ENCODE data around the gene LETMD1. TPM values are rescaled to one million over a fixed set of nuclear protein-coding genes. Genes with fewer than 3 reads are reported as not detected.

Gene LETMD1
- total and polyA plus RNA-seq, 2 of the 13 experiments (the other 11 are each of a cell fraction or from before 2014, with no cell fraction given), result 43.3 to 87.7 TPM

DNA sequence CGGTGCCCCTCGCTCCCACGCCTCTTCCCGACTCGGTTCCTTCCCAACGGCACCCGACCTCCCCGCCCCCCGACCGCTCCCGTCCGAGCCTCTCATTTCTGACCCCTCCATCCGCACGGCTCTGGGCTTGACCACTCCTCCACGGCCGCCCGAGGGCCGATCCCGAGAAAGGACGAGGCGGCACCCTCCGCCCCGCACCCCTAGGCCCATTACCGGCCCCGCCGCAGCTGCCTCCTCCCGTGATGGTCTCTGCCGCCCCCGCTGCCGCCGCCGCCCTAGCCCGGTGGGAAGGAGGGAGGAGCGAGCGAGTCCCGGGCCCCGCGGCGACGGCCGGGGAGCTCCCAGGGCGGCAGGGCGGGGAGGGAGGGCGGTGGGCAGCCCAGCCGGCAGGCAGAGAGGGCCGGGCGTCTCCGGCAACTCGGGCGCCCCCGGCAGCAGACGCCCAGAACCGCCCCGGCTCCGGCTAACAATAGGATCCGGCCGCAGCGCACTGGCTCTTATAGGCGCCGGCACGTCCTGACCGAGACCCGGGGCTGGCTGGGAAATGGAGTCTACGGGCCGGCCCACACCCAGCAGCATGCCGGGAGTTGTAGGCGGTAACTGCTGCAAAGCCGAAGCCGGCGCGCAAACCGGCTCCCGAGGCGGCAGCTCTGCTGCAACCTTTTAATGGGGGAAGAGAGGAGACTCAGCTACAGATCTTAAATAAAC lies 35.2 kb downstream of the LETMD1 start, which contains the start of gene CSRNP2 (continued):
- no peak for TF ChIP-seq SATB2 (CRISPR knock-in tag; IDR thresholded peaks at IDR 0.05)
- TF ChIP-seq PAF1 (CRISPR knock-in tag; IDR thresholded peaks at IDR 0.05), result no peak
- TF ChIP-seq ZNF710 (CRISPR knock-in tag; IDR thresholded peaks at IDR 0.05; ENCODE audit: borderline replicate concordance), result 0 out of 2 replicates have a peak, but pooled peaks have one; percentile 35
- TF ChIP-seq ZNF558 (CRISPR knock-in tag; IDR thresholded peaks at IDR 0.05; ENCODE audit: borderline replicate concordance), result no peak
- peak; percentile 84; the same call in 1 of the 2 replicates for TF ChIP-seq ARID4A (CRISPR knock-in tag; IDR thresholded peaks at IDR 0.05; ENCODE audit: borderline replicate concordance)
- no peak for TF ChIP-seq HIC2 (CRISPR knock-in tag; IDR thresholded peaks at IDR 0.05; ENCODE audit: low read depth)
- TF ChIP-seq ARNT (IDR thresholded peaks at IDR 0.05), result no peak
- peak; percentile 53; the same call in 1 of the 2 replicates for TF ChIP-seq FOXK1 (CRISPR knock-in tag; IDR thresholded peaks at IDR 0.05; ENCODE audit: borderline replicate concordance, low read depth)
- no peak for TF ChIP-seq ZNF850 (CRISPR knock-in tag; conservative IDR thresholded peaks at IDR 0.05)
- TF ChIP-seq NR2F2 (IDR thresholded peaks at IDR 0.05; ENCODE audit: borderline replicate concordance, low read depth), result no peak
- TF ChIP-seq ZFP41 (CRISPR knock-in tag; IDR thresholded peaks at IDR 0.05; ENCODE audit: borderline replicate concordance), result no peak
- TF ChIP-seq TOE1 (CRISPR knock-in tag; IDR thresholded peaks at IDR 0.05), result no peak
- TF ChIP-seq ONECUT2 (CRISPR knock-in tag; IDR thresholded peaks at IDR 0.05), result no peak
- TF ChIP-seq YEATS2 (CRISPR knock-in tag; IDR thresholded peaks at IDR 0.05; ENCODE audit: borderline replicate concordance), result peak; percentile 28; the same call in 1 of the 2 replicates
- 0 out of 2 replicates have a peak, but pooled peaks have one; percentile 27 for TF ChIP-seq ZNF577 (CRISPR knock-in tag; IDR thresholded peaks at IDR 0.05; ENCODE audit: borderline replicate concordance, low read depth)
- peak; percentile 98 to 99 for TF ChIP-seq POLR2A (IDR thresholded peaks at IDR 0.05; ENCODE audit: insufficient read depth in 1 of 2, low read depth in 2 of 2, low read length in 2 of 2)
- TF ChIP-seq ZNF768 (CRISPR knock-in tag; IDR thresholded peaks at IDR 0.05), result no peak; the same call in 1 of the 2 replicates
- no peak for TF ChIP-seq ZNF652 (CRISPR knock-in tag; IDR thresholded peaks at IDR 0.05; ENCODE audit: borderline replicate concordance, low read depth)
